Amniotic stem cell (primary cell): ENCODE data around the gene NUDT4.
"Not testable (repeated sequence)": the region's sequence is repeated elsewhere in the genome, so short reads cannot be mapped to it uniquely, and the experiment has no call there.

Experiments used
- DNase-seq: peaks from one replicate; lab custom pipeline; 2025; lab: John Stamatoyannopoulos, UW

Gene NUDT4

GRCh38 chr12:93366422-93366821, 11.3 kb upstream of the NUDT4 start:
- DNase-seq: no peak

GRCh38 chr12:93368766-93369165, 9.0 kb upstream of the NUDT4 start:
- DNase-seq: no peak

GRCh38 chr12:93369505-93369904, 8.2 kb upstream of the NUDT4 start:
- no peak for DNase-seq

GRCh38 chr12:93370947-93371346, 6.8 kb upstream of the NUDT4 start:
- DNase-seq: no peak

GRCh38 chr12:93373961-93374656, 3.6 kb upstream of the NUDT4 start:
- no peak for DNase-seq

- no peak for DNase-seq
Measured at GRCh38 chr12:93375906-93376305, 1.8 kb upstream of the NUDT4 start.

- DNase-seq: no peak
Measured at GRCh38 chr12:93376436-93377251, 1.1 kb upstream of the NUDT4 start.

GRCh38 chr12:93378196-93378997, 672 bp downstream of the NUDT4 start:
- DNase-seq: peak; percentile 36

- no peak for DNase-seq
Measured at GRCh38 chr12:93378998-93379325, 1.2 kb downstream of the NUDT4 start.

- DNase-seq: no peak
Measured at GRCh38 chr12:93379326-93379980, 1.7 kb downstream of the NUDT4 start.

- DNase-seq: no peak
Measured at GRCh38 chr12:93379981-93380361, 2.2 kb downstream of the NUDT4 start.

- DNase-seq: peak; percentile 11
Measured at GRCh38 chr12:93380480-93381121, 2.9 kb downstream of the NUDT4 start.

GRCh38 chr12:93381161-93381975, 3.6 kb downstream of the NUDT4 start:
- no peak for DNase-seq

GRCh38 chr12:93381976-93382437, 4.3 kb downstream of the NUDT4 start:
- not testable (repeated sequence) for DNase-seq

- no peak for DNase-seq
Measured at GRCh38 chr12:93387780-93388179, 10.1 kb downstream of the NUDT4 start.

GRCh38 chr12:93390031-93390430, 12.3 kb downstream of the NUDT4 start:
- DNase-seq: no peak

GRCh38 chr12:93390549-93391297, 13.0 kb downstream of the NUDT4 start:
- DNase-seq: no peak

- no peak for DNase-seq
Measured at GRCh38 chr12:93393425-93393824, 15.7 kb downstream of the NUDT4 start.

- no peak for DNase-seq
Measured at GRCh38 chr12:93397412-93397811, 19.7 kb downstream of the NUDT4 start.
